ENCODE measurements around the gene CRYBB1.

DNA sequence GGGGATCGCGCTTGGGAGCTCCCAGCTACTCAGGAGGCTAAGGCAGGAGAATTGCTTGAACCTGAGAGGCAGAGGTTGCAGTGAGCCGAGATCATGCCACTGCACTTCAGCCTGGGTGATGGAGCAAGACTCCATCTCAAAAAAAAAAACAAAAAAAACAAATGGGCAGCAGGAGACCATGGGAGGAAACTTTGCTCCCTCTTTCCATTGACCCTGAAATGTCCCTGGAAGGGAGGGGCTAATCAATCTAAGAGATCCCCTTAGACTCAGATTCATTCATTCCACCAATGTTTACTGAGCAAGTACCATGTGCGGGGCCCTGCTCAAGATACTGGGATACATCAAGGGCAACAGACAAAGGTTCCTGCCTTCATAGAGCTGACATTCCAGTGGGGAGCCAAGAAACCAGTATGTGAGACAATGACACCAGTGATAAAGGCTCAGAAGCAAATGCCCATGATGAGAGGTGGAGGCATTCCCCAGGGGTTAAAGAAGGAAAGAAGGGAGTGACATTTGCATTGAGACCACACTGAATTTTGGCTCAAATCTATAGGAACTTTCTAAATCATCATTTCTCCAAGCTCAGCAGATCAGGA lies 67.8 kb downstream of the CRYBB1 start:
- TF ChIP-seq POLR2A (IDR thresholded peaks at IDR 0.05), result no peak
- TF ChIP-seq, protein P1, sequence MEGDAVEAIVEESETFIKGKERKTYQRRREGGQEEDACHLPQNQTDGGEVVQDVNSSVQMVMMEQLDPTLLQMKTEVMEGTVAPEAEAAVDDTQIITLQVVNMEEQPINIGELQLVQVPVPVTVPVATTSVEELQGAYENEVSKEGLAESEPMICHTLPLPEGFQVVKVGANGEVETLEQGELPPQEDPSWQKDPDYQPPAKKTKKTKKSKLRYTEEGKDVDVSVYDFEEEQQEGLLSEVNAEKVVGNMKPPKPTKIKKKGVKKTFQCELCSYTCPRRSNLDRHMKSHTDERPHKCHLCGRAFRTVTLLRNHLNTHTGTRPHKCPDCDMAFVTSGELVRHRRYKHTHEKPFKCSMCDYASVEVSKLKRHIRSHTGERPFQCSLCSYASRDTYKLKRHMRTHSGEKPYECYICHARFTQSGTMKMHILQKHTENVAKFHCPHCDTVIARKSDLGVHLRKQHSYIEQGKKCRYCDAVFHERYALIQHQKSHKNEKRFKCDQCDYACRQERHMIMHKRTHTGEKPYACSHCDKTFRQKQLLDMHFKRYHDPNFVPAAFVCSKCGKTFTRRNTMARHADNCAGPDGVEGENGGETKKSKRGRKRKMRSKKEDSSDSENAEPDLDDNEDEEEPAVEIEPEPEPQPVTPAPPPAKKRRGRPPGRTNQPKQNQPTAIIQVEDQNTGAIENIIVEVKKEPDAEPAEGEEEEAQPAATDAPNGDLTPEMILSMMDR (IDR thresholded peaks at IDR 0.05), result no peak
